HG02938 (cell line): ENCODE data around the gene DHX40.
"Not testable (repeated sequence)": the region's sequence is repeated elsewhere in the genome, so short reads cannot be mapped to it uniquely, and the experiment has no call there.

Experiments used
- ATAC-seq: cut with Tn5 transposase; IDR thresholded peaks from one replicate; pipeline ENCODE4 v1.9.1; 2021; ENCODE audit warnings: mild to moderate bottlenecking, moderate library complexity; ENCODE audit not compliant: unreplicated experiment

DHX40 gene

GRCh38 chr17:59565171-59565958 lies at the start of gene DHX40:
Gene DHX40, plus strand, starts transcription at chr17:59565610. Its CDS starts 62 bp downstream, at chr17:59565672.
- peak; percentile 78 for ATAC-seq

- ATAC-seq = no peak
These were observed 49.0 kb upstream of the DHX40 start for GRCh38 chr17:59516451-59516850.

- no peak for ATAC-seq
These were observed 46.3 kb upstream of the DHX40 start for GRCh38 chr17:59519132-59519531.

- no peak for ATAC-seq
These were observed 45.2 kb upstream of the DHX40 start for GRCh38 chr17:59520251-59520650.

- no peak for ATAC-seq
These were observed 43.8 kb upstream of the DHX40 start for GRCh38 chr17:59521465-59522126.

GRCh38 chr17:59524930-59525329 lies 40.5 kb upstream of the DHX40 start:
- ATAC-seq = not testable (repeated sequence)

- ATAC-seq = no peak
These were observed 39.7 kb upstream of the DHX40 start for GRCh38 chr17:59525668-59526067.

GRCh38 chr17:59526451-59526850 lies 39.0 kb upstream of the DHX40 start:
- no peak for ATAC-seq

- no peak for ATAC-seq
These were observed 38.0 kb upstream of the DHX40 start for GRCh38 chr17:59527325-59527917.

- no peak for ATAC-seq
These were observed 37.5 kb upstream of the DHX40 start for GRCh38 chr17:59527931-59528330.

- ATAC-seq = no peak
These were observed 34.9 kb upstream of the DHX40 start for GRCh38 chr17:59530531-59530930.

- ATAC-seq = no peak
These were observed 31.7 kb upstream of the DHX40 start for GRCh38 chr17:59533694-59534093.

- ATAC-seq = no peak
These were observed 30.8 kb upstream of the DHX40 start for GRCh38 chr17:59534583-59534982.

- no peak for ATAC-seq
These were observed 27.1 kb upstream of the DHX40 start for GRCh38 chr17:59538195-59538909.

GRCh38 chr17:59542960-59543635 lies 22.3 kb upstream of the DHX40 start:
- no peak for ATAC-seq

- ATAC-seq = no peak
These were observed 19.5 kb upstream of the DHX40 start for GRCh38 chr17:59545942-59546341.

- no peak for ATAC-seq
These were observed 18.1 kb upstream of the DHX40 start for GRCh38 chr17:59547131-59547915.

GRCh38 chr17:59548985-59549384 lies 16.4 kb upstream of the DHX40 start:
- not testable (repeated sequence) for ATAC-seq

GRCh38 chr17:59550703-59551102 lies 14.7 kb upstream of the DHX40 start:
- no peak for ATAC-seq

GRCh38 chr17:59558039-59558438 lies 7.4 kb upstream of the DHX40 start:
- no peak for ATAC-seq
